Neuronal stem cell (in vitro differentiated cells): ENCODE results near the gene AIFM3.

Experiments used
- DNase-seq: peaks from one replicate; pipeline ENCODE4 v3.0.0-alpha.2; 2013; ENCODE audit warnings: low spot score
- H2AFZ ChIP-seq: one replicate; pipeline ENCODE4 v1.6.1; 2013; ENCODE audit warnings: mild to moderate bottlenecking, low read length, inconsistent platforms
- H2AK5ac ChIP-seq: 2 replicates; pipeline ENCODE4 v1.6.1; 2013; ENCODE audit warnings: low read depth, mild to moderate bottlenecking, inconsistent platforms, low read length, moderate library complexity, mixed read lengths
- H2BK120ac ChIP-seq: 2 replicates; pipeline ENCODE4 v1.6.1; 2013; ENCODE audit warnings: low read depth, mild to moderate bottlenecking, inconsistent platforms, low read length, moderate library complexity, mixed read lengths
- H2BK12ac ChIP-seq: one replicate; pipeline ENCODE4 v1.6.1; 2013; ENCODE audit warnings: low read length, inconsistent platforms
- H2BK15ac ChIP-seq: 2 replicates; pipeline ENCODE4 v1.6.1; 2013; ENCODE audit warnings: mild to moderate bottlenecking, low read length, inconsistent platforms, mixed read lengths
- H2BK5ac ChIP-seq: one replicate; pipeline ENCODE4 v1.6.1; 2013; ENCODE audit warnings: inconsistent platforms, mild to moderate bottlenecking, low read length, moderate library complexity
- H3K14ac ChIP-seq: one replicate; pipeline ENCODE4 v1.6.1; 2013; ENCODE audit warnings: low read length, inconsistent platforms
- H3K18ac ChIP-seq: 2 replicates; pipeline ENCODE4 v1.6.1; 2013; ENCODE audit warnings: low read length, inconsistent platforms
- H3K23ac ChIP-seq: 2 replicates; pipeline ENCODE4 v1.6.1; 2013; ENCODE audit warnings: low read depth, mild to moderate bottlenecking, mixed read lengths, low read length, inconsistent platforms; ENCODE audit not compliant: poor library complexity
- H3K27ac ChIP-seq: replicated peaks from 3 replicates; pipeline ENCODE4 v1.5.1; 2013; ENCODE audit warnings: low read length, inconsistent platforms
- H3K27me3 ChIP-seq, 3 experiments: 2 replicates each; pipeline ENCODE4 v1.6.1; 2013; ENCODE audit warnings: low read length in 3 of 3, mild to moderate bottlenecking in 2 of 3, inconsistent platforms in 1 of 3, low read depth in 1 of 3, mixed read lengths in 1 of 3, moderate library complexity in 1 of 3; ENCODE audit not compliant: control insufficient read depth in 3 of 3, insufficient read depth in 3 of 3
- H3K36me3 ChIP-seq, 2 donors: replicated peaks in 1 of 2; 2 replicates each; pipeline ENCODE4 v1.6.1; 2013; ENCODE audit warnings: low read length in 2 of 2; ENCODE audit not compliant: control insufficient read depth in 2 of 2, insufficient read depth in 2 of 2
- H3K4ac ChIP-seq: 2 replicates; pipeline ENCODE4 v1.6.1; 2013; ENCODE audit warnings: inconsistent platforms, mild to moderate bottlenecking, low read length, moderate library complexity
- H3K4me1 ChIP-seq, 2 donors: 1 replicate in 1 of 2; 2 replicates in 1 of 2; pipeline ENCODE4 v1.6.1; 2013; ENCODE audit warnings: low read length in 2 of 2, low read depth in 1 of 2; ENCODE audit not compliant: control insufficient read depth in 2 of 2, insufficient read depth in 1 of 2
- H3K4me2 ChIP-seq: one replicate; pipeline ENCODE4 v1.6.1; 2013; ENCODE audit warnings: mild to moderate bottlenecking, low read length, inconsistent platforms; ENCODE audit not compliant: insufficient read depth, poor library complexity, severe bottlenecking
- H3K4me3 ChIP-seq, 2 donors: 2 replicates each; pipeline ENCODE4 v1.5.1; 2013; ENCODE audit warnings: low read length in 2 of 2, mild to moderate bottlenecking in 2 of 2, inconsistent platforms in 1 of 2, moderate library complexity in 1 of 2
- H3K79me1 ChIP-seq: one replicate; pipeline ENCODE4 v1.6.1; 2013; ENCODE audit warnings: low read depth, mild to moderate bottlenecking, inconsistent platforms, low read length, moderate library complexity
- H3K9ac ChIP-seq: one replicate; pipeline ENCODE4 v1.6.1; 2013; ENCODE audit warnings: mild to moderate bottlenecking, low read depth, low read length, inconsistent platforms; ENCODE audit not compliant: poor library complexity
- H3K9me3 ChIP-seq, 2 donors: replicated peaks in 1 of 2; 2 replicates each; pipeline versions ENCODE3 to v1.6.1; 2013; ENCODE audit warnings: low read length in 2 of 2, mild to moderate bottlenecking in 2 of 2, inconsistent platforms in 1 of 2, low read depth in 1 of 2, mixed read lengths in 1 of 2, moderate library complexity in 1 of 2; ENCODE audit not compliant: control insufficient read depth in 2 of 2, insufficient read depth in 1 of 2
- H4K8ac ChIP-seq: one replicate; pipeline ENCODE4 v1.6.1; 2013; ENCODE audit warnings: low read depth, mild to moderate bottlenecking, inconsistent platforms, low read length, moderate library complexity
- H4K91ac ChIP-seq: one replicate; pipeline ENCODE4 v1.6.1; 2013; ENCODE audit warnings: low read length, low read depth, mild to moderate bottlenecking, inconsistent platforms; ENCODE audit not compliant: poor library complexity
- WGBS, 2 donors: extraction: QIAGEN DNeasy Blood & Tissue Kit; methylation state at CpG; one replicate each; pipeline ENCODE4 v1.1.7; 2013; ENCODE audit warnings: missing lambda C conversion rate in 2 of 2, mixed read lengths in 1 of 2; ENCODE audit not compliant: insufficient read length in 2 of 2, insufficient replicate concordance in 1 of 2; ENCODE audit errors: extremely low coverage in 2 of 2; 5-methylcytosine and 5-hydroxymethylcytosine counted together

The AIFM3 gene

DNA sequence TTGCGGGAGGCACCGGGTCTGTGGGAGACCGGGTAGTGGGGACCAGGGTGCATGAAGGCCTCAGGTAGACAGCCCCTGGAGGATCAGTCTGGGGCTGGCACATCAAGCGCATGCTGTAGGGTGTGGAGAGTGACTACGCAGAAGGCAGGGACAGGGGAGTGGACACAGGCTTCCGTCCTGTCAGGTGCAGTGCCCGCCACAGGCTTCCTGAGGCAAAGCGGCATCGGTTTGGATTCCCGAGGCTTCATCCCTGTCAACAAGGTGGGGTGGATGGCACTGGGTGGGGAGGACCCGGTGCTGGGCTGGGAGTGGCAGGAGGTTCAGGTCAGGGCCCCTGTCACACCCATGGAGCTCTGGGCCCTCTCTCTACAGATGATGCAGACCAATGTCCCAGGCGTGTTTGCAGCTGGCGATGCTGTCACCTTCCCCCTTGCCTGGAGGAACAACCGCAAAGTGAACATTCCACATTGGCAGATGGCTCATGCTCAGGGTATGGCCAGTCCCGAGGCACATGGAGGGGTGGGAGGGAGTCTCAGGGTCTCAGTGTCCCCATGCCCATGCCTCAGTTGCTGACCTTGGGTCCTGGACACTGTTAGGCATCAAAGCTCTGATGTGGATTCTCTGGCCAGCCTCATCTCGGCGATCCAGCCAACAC is 10.6 kb downstream of the AIFM3 start:
- Histone ChIP-seq H3K4ac (no peak overlapping the region), H3K79me1 (peaks cover 3% of the 10 kb centered on the region), H2BK12ac (peak overlapping the region; percentile 69), H3K27ac (no peak overlapping the region), H3K9ac (no peak overlapping the region), H3K4me2 (no peak overlapping the region), H2AK5ac (peak overlapping the region; percentile 69), H2BK5ac (no peak overlapping the region), H4K8ac (no peak overlapping the region), H2AFZ (no peak overlapping the region), H3K27me3 (no peaks in the 10 kb centered on the region), H3K4me3 (no peak overlapping the region), H3K14ac (no peak overlapping the region), H3K18ac (no peak overlapping the region), H2BK120ac (no peak overlapping the region), H4K91ac (no peak overlapping the region), H3K36me3 (no peaks in the 10 kb centered on the region), H3K4me1 (peaks cover 13 to 26% of the 10 kb centered on the region in 2 donors), H3K9me3 (peaks cover 7 to 9% of the 10 kb centered on the region in 2 donors), H2BK15ac (peak overlapping the region; percentile 16), H3K23ac (peak overlapping the region; percentile 82)
- DNase-seq = no peak
- no CpG with 5 or more reads among the region's 17 CpGs for WGBS, 2 donors

DNA sequence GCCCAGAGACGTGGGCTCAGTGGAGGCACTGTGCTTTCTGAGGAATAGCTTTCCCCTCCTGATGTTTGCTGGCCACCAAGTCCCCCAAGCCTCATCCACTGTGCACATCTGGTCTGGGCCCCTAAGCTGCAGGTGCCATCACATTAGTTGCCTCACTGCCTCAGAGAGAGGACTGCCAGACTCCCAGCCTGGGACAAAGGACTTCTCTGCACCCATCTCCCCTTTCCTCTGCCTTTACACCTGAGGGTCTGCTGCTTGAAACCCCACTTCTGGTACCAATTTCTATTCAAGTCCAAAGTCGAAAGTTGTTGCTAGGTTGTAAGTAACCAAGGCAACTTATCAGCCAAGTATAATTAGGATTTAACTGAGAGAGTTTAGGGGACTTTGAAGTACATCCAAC is 11.4 kb downstream of the AIFM3 start:
- H2BK5ac ChIP-seq = no peak overlapping the region
- no peak overlapping the region for H3K4me2 ChIP-seq
- H3K27ac ChIP-seq = no peak overlapping the region
- no peak overlapping the region for H3K4ac ChIP-seq
- no peak overlapping the region for H2AFZ ChIP-seq
- no peak overlapping the region for H2BK15ac ChIP-seq
- H3K36me3 ChIP-seq = no peaks in the 10 kb centered on the region
- no peak overlapping the region for H4K8ac ChIP-seq
- no peak overlapping the region for H3K9ac ChIP-seq
- no peak overlapping the region for H4K91ac ChIP-seq
- DNase-seq = no peak
- no peak overlapping the region for H2BK120ac ChIP-seq
- peaks cover 7 to 9% of the 10 kb centered on the region in 2 donors for H3K9me3 ChIP-seq
- H2AK5ac ChIP-seq = no peak overlapping the region
- no peaks in the 10 kb centered on the region for H3K27me3 ChIP-seq
- H3K4me3 ChIP-seq = no peak overlapping the region
- no peak overlapping the region for H2BK12ac ChIP-seq
- no CpG with 5 or more reads among the region's 2 CpGs for WGBS, 2 donors
- H3K18ac ChIP-seq = no peak overlapping the region
- H3K4me1 ChIP-seq = peaks cover 13 to 24% of the 10 kb centered on the region in 2 donors
- H3K23ac ChIP-seq = no peak overlapping the region
- no peak overlapping the region for H3K14ac ChIP-seq
- H3K79me1 ChIP-seq = peaks cover 5% of the 10 kb centered on the region

DNA sequence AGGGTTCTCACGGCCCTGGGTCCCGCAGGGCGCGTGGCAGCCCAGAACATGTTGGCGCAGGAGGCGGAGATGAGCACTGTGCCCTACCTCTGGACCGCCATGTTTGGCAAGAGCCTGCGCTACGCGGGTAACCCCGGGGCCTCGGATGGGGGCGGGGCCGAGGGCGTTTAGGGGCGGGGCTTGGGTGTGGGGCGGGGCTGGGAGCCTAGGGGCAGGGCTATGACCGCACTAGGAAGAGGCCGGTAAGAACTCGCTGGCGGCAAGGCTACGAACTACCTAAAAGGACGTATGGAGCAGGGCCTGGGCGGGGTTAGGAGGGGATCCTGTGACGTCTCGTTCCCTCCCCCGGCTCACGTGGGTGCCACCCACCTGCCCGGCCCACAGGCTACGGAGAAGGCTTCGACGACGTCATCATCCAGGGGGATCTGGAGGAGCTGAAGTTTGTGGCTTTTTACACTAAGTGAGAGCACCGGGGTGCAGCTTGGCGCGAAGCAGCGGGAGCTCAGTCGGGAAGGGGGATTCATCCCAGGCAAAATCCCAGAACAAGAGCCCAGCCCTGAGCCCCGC is 12.3 kb downstream of the AIFM3 start:
- H3K4me2 ChIP-seq = peak overlapping the region; percentile 38
- H3K23ac ChIP-seq = peak overlapping the region; percentile 83
- H2BK5ac ChIP-seq = no peak overlapping the region
- peak overlapping the region; percentile 58 for H2AFZ ChIP-seq
- H3K14ac ChIP-seq = no peak overlapping the region
- peak; percentile 65 for DNase-seq
- peak overlapping the region; percentile 2 for H3K9ac ChIP-seq
- H2BK120ac ChIP-seq = no peak overlapping the region
- H3K4me1 ChIP-seq = peaks cover 13 to 20% of the 10 kb centered on the region in 2 donors
- no peak overlapping the region for H4K8ac ChIP-seq
- no peak overlapping the region for H4K91ac ChIP-seq
- no peak overlapping the region for H2BK15ac ChIP-seq
- no CpG with 5 or more reads among the region's 39 CpGs for WGBS, 2 donors
- peak overlapping the region in 1 of 2 donors; percentile 7 for H3K4me3 ChIP-seq
- H3K9me3 ChIP-seq = peaks cover 7 to 9% of the 10 kb centered on the region in 2 donors
- peak overlapping the region; percentile 47 for H2BK12ac ChIP-seq
- peaks cover 5% of the 10 kb centered on the region for H3K79me1 ChIP-seq
- H3K27ac ChIP-seq = peak overlapping the region; percentile 32
- H2AK5ac ChIP-seq = peak overlapping the region; percentile 87
- H3K27me3 ChIP-seq = no peaks in the 10 kb centered on the region
- peak overlapping the region; percentile 78 for H3K18ac ChIP-seq
- H3K4ac ChIP-seq = no peak overlapping the region
- peaks cover 2 to 6% of the 10 kb centered on the region in 2 donors for H3K36me3 ChIP-seq

- H2BK15ac ChIP-seq = peak overlapping the region; percentile 81
- H2BK5ac ChIP-seq = no peak overlapping the region
- no CpG with 5 or more reads among the region's 13 CpGs for WGBS, 2 donors
- no peak overlapping the region for H3K14ac ChIP-seq
- peaks cover 13 to 20% of the 10 kb centered on the region in 2 donors for H3K4me1 ChIP-seq
- H3K4me2 ChIP-seq = peak overlapping the region; percentile 38
- H2BK120ac ChIP-seq = no peak overlapping the region
- DNase-seq = no peak
- H3K4me3 ChIP-seq = peak overlapping the region in 1 of 2 donors; percentile 1
- H3K4ac ChIP-seq = no peak overlapping the region
- peak overlapping the region; percentile 2 for H3K9ac ChIP-seq
- peak overlapping the region; percentile 78 for H3K18ac ChIP-seq
- peak overlapping the region; percentile 98 for H4K8ac ChIP-seq
- H4K91ac ChIP-seq = no peak overlapping the region
- peak overlapping the region; percentile 87 for H2AK5ac ChIP-seq
- peak overlapping the region; percentile 32 for H3K27ac ChIP-seq
- H3K23ac ChIP-seq = peak overlapping the region; percentile 83
- peak overlapping the region; percentile 30 for H2BK12ac ChIP-seq
- H3K9me3 ChIP-seq = peaks cover 7 to 9% of the 10 kb centered on the region in 2 donors
- peak overlapping the region; percentile 58 for H2AFZ ChIP-seq
- H3K79me1 ChIP-seq = peaks cover 5% of the 10 kb centered on the region
- H3K36me3 ChIP-seq = peaks cover 2 to 10% of the 10 kb centered on the region in 2 donors
- H3K27me3 ChIP-seq = no peaks in the 10 kb centered on the region
Observed at GRCh38 chr22:20979940-20980453, 12.9 kb downstream of the AIFM3 start.
